K562 (cell line): ENCODE measurements around the gene TMEM88. TPM values are rescaled to one million over a fixed set of nuclear protein-coding genes. Genes with fewer than 3 reads are reported as not detected.
A peak's percentile ranks its signal among the peaks of the same experiment; 100 is the strongest.

Source experiments
- CCAR2 ChIP-seq: fragments of 200-400 bp; formaldehyde crosslinking; IDR thresholded peaks from 2 replicates; pipeline ENCODE4 v1.6.1; 2017; ENCODE audit warnings: mild to moderate bottlenecking, low read depth, low read length
- CREB1 ChIP-seq, 2 experiments: sonication (generic) in 1 of 2; formaldehyde crosslinking in 1 of 2; IDR thresholded peaks; 2 replicates each; pipeline versions ENCODE4 v1.6.1 to v1.8.0; 2012 to 2022; ENCODE audit warnings: inconsistent platforms in 1 of 2, mild to moderate bottlenecking in 1 of 2, missing genetic modification reagents in 1 of 2, moderate library complexity in 1 of 2
- EP300 ChIP-seq: IDR thresholded peaks from 2 replicates; pipeline ENCODE4 v1.6.1; 2012; ENCODE audit warnings: low read length, improper control_type of control experiment
- MECOM ChIP-seq: fragments of 250-450 bp; sonication (Bioruptor Pico); IDR thresholded peaks from 2 replicates; pipeline ENCODE4 v1.8.0; 2022; ENCODE audit warnings: inconsistent platforms
- MED1 ChIP-seq: sonication (generic); formaldehyde crosslinking; IDR thresholded peaks from 2 replicates; pipeline ENCODE4 v1.8.1; 2023; ENCODE audit warnings: missing genetic modification reagents, borderline replicate concordance
- MYC ChIP-seq, 2 experiments: fragments of 250-450 bp in 1 of 2; sonication (Bioruptor Pico) in 1 of 2; IDR thresholded peaks; 2 replicates each; pipeline versions ENCODE4 v1.5.1 to v1.6.1; 2012 to 2021; ENCODE audit warnings: low read depth in 2 of 2, borderline replicate concordance in 1 of 2, improper control_type of control experiment in 1 of 2, low read length in 1 of 2, mild to moderate bottlenecking in 1 of 2, moderate library complexity in 1 of 2
- NELFE ChIP-seq: IDR thresholded peaks from 2 replicates; pipeline ENCODE4 v1.6.1; 2011; ENCODE audit warnings: mild to moderate bottlenecking; ENCODE audit not compliant: insufficient read depth, insufficient read length
- PATZ1 ChIP-seq: fragments of 250-450 bp; sonication (Bioruptor Pico); IDR thresholded peaks from 2 replicates; pipeline ENCODE4 v1.5.0; 2020; ENCODE audit warnings: mild to moderate bottlenecking, borderline replicate concordance
- PML ChIP-seq: IDR thresholded peaks from 2 replicates; pipeline ENCODE4 v1.6.1; 2012; ENCODE audit warnings: low read length, inconsistent platforms
- POLR2H ChIP-seq: IDR thresholded peaks from 2 replicates; pipeline ENCODE4 v1.6.1; 2016; ENCODE audit warnings: missing genetic modification characterization, low read depth, mild to moderate bottlenecking, control low read depth, missing compliant biosample characterization, moderate library complexity
- POU5F1 ChIP-seq: fragments of 150-350 bp; IDR thresholded peaks from 2 replicates; pipeline ENCODE4 v1.6.1; 2014; ENCODE audit warnings: borderline replicate concordance, low read length, low read depth, mild to moderate bottlenecking; ENCODE audit not compliant: partially characterized antibody
- RB1 ChIP-seq: fragments of 450-650 bp; IDR thresholded peaks from 2 replicates; pipeline ENCODE4 v1.6.1; 2017; ENCODE audit warnings: low read depth, mild to moderate bottlenecking
- ZFP91 ChIP-seq: sonication (generic); formaldehyde crosslinking; IDR thresholded peaks from 2 replicates; pipeline ENCODE4 v1.8.0; 2022; ENCODE audit warnings: mild to moderate bottlenecking, missing genetic modification reagents
- ZNF121 ChIP-seq: sonication (generic); formaldehyde crosslinking; conservative IDR thresholded peaks from 2 replicates; pipeline ENCODE4 v1.8.0; 2022; ENCODE audit warnings: missing genetic modification reagents
- polyA plus RNA-seq, 8 experiments: library from polyadenylated mRNA; depleted of rRNA in 4 of 8; stranded (reverse) in 5 of 8; unstranded in 3 of 8; fragments of >200 nt; fragmentation: Nextera tagmentation in 2 of 8; fragmentation: Illumina TruSeq in 1 of 8; extraction: Ambion mirVana in 2 of 8; extraction: Trizol in 1 of 8; gene quantifications; 2 replicates each; pipeline versions ENCODE4 v1.2.1 to v1.2.3, GENCODE V29; 2011 to 2014; ENCODE audit warnings: inconsistent platforms in 1 of 8, missing spikeins in 1 of 8
- total RNA-seq, 7 experiments: library from RNA; depleted of rRNA in 6 of 7; stranded (reverse); fragments of >200 nt in 6 of 7; fragmentation: Illumina TruSeq in 2 of 7; extraction: Trizol in 2 of 7; gene quantifications; 2 replicates each; pipeline versions ENCODE4 v1.2.1 to v1.2.3, GENCODE V29; 2011 to 2021; ENCODE audit warnings: low replicate concordance in 1 of 7
- TF ChIP-seq, protein P1 (sequence below): sonication (generic); formaldehyde crosslinking; IDR thresholded peaks from 2 replicates; pipeline ENCODE4 v1.5.0; 2020; ENCODE audit warnings: missing genetic modification reagents
- TF ChIP-seq, protein P2 (sequence below): fragments of 450-650 bp; formaldehyde crosslinking; IDR thresholded peaks from 2 replicates; pipeline ENCODE4 v1.4.0; 2020; ENCODE audit warnings: mild to moderate bottlenecking, mixed read lengths

Gene TMEM88
- total and polyA plus RNA-seq, 9 of the 15 experiments (the other 6 are each of a cell fraction or from before 2014, with no cell fraction given) = 0.10 to 1.4 (median 0.36) TPM; not detected in 3

DNA sequence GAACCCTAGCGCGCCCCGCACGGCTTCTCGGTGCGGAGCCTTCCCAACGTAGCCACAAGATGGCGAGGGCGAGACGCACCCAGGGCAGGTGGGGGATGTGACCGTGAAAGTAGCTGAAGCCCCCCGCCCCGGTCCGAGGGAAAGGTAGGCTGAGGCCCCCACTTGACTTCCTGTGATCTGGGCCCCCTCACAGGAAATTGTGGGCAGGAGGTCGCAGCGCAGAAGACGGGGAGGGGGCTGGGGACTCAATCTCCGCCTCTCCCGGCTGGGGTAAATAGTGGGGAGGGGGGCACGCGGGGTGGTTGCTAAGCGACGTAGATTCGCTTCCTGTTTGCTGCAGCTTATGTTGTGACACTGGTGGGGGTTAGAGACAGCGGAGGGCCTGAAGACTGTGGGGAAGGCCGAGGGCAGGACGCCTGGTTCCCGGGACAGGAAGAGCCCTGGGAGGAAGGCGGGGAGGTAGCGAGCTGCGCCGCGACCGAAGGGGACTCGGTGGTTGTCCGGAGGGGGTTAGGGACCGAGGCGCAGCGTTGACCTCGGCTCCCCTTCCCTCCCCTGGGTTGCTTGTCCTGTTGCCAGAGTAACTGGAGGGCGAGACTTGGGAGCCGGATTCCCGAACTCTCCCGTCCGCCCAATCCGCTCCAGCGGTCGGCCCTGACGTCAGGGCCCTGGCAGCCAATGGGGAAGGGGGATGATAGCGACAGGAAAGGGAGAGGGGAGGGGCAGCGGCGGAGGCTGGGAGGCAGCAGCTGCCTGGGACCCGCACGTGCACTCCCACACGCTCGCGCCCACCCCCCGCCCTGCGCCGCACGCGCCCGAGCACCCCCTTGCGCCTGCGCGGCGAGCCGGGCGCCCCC, 19.7 kb upstream of the TMEM88 start (continued):
- TF ChIP-seq MECOM (CRISPR knock-in tag) (no peak), MED1 (CRISPR knock-in tag) (no peak), EP300 (0 out of 2 replicates have a peak, but pooled peaks have one; percentile 16), POU5F1 (no peak), POLR2H (no peak), ZNF121 (no peak), CCAR2 (no peak), PML (no peak), PATZ1 (CRISPR knock-in tag) (no peak), CREB1 (IDR thresholded peaks at IDR 0.05) (peak; percentile 55), CREB1 (CRISPR knock-in tag; IDR thresholded peaks at IDR 0.05) (peak; percentile 80), MYC (IDR thresholded peaks at IDR 0.05; ENCODE audit: low read depth, low read length) (peak; percentile 82), MYC (CRISPR knock-in tag; IDR thresholded peaks at IDR 0.05; ENCODE audit: borderline replicate concordance, low read depth) (no peak), NELFE (no peak), RB1 (peak; percentile 46; the same call in 1 of the 2 replicates), ZFP91 (CRISPR knock-in tag) (no peak)
- TF ChIP-seq, protein P1, sequence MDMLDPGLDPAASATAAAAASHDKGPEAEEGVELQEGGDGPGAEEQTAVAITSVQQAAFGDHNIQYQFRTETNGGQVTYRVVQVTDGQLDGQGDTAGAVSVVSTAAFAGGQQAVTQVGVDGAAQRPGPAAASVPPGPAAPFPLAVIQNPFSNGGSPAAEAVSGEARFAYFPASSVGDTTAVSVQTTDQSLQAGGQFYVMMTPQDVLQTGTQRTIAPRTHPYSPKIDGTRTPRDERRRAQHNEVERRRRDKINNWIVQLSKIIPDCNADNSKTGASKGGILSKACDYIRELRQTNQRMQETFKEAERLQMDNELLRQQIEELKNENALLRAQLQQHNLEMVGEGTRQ = no peak
- TF ChIP-seq, protein P2, sequence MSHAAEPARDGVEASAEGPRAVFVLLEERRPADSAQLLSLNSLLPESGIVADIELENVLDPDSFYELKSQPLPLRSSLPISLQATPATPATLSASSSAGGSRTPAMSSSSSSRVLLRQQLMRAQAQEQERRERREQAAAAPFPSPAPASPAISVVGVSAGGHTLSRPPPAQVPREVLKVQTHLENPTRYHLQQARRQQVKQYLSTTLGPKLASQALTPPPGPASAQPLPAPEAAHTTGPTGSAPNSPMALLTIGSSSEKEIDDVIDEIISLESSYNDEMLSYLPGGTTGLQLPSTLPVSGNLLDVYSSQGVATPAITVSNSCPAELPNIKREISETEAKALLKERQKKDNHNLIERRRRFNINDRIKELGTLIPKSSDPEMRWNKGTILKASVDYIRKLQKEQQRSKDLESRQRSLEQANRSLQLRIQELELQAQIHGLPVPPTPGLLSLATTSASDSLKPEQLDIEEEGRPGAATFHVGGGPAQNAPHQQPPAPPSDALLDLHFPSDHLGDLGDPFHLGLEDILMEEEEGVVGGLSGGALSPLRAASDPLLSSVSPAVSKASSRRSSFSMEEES = no peak
